Smooth muscle cell (in vitro differentiated cells): ENCODE measurements around the gene GALNT10. TPM values are rescaled to one million over a fixed set of nuclear protein-coding genes. Genes with fewer than 3 reads are reported as not detected.

Source experiments
- DNase-seq: peaks from one replicate; lab custom pipeline; 2025; ENCODE audit not compliant: unreplicated experiment; lab: John Stamatoyannopoulos, UW
- H2AFZ ChIP-seq: fragments of 200-600 bp; sonication (generic); 2 replicates; pipeline ENCODE4 v1.6.0; 2016; ENCODE audit warnings: antibody characterized with exemption, low read depth, mild to moderate bottlenecking
- H3F3A ChIP-seq: fragments of 200-600 bp; sonication (generic); 2 replicates; pipeline ENCODE4 v1.6.0; 2017; ENCODE audit warnings: antibody characterized with exemption, low read depth
- H3K27ac ChIP-seq: fragments of 200-600 bp; sonication (generic); 2 replicates; pipeline ENCODE4 v1.5.1; 2016; ENCODE audit warnings: low read depth, mild to moderate bottlenecking
- H3K27me3 ChIP-seq: fragments of 200-600 bp; sonication (generic); 2 replicates; pipeline ENCODE4 v1.6.1; 2016; ENCODE audit warnings: low read depth, mild to moderate bottlenecking
- H3K36me3 ChIP-seq: fragments of 200-600 bp; sonication (generic); 2 replicates; pipeline ENCODE4 v1.5.1; 2016; ENCODE audit warnings: low read depth
- H3K4me1 ChIP-seq: fragments of 200-600 bp; sonication (generic); 2 replicates; pipeline ENCODE4 v1.5.1; 2016; ENCODE audit warnings: low read depth
- H3K4me2 ChIP-seq: fragments of 200-600 bp; sonication (generic); 2 replicates; pipeline ENCODE4 v1.6.0; 2016; ENCODE audit warnings: mild to moderate bottlenecking
- H3K4me3 ChIP-seq: fragments of 200-600 bp; sonication (generic); 2 replicates; pipeline ENCODE4 v1.5.1; 2016; ENCODE audit warnings: mild to moderate bottlenecking
- H3K79me2 ChIP-seq: fragments of 200-600 bp; sonication (generic); 2 replicates; pipeline ENCODE4 v1.6.0; 2016; ENCODE audit warnings: low read depth, mild to moderate bottlenecking
- H3K9ac ChIP-seq: fragments of 200-600 bp; sonication (generic); 2 replicates; pipeline ENCODE4 v1.6.0; 2016; ENCODE audit warnings: low read depth
- H3K9me3 ChIP-seq: fragments of 200-600 bp; sonication (generic); replicated peaks from 2 replicates; pipeline ENCODE4 v1.5.1; 2016; ENCODE audit warnings: low read depth
- H4K20me1 ChIP-seq: fragments of 200-600 bp; sonication (generic); 2 replicates; pipeline ENCODE4 v1.6.0; 2016; ENCODE audit warnings: low read depth
- WGBS: methylation state at CpG from one replicate; pipeline ENCODE4 v1.1.7; 2016; ENCODE audit warnings: low lambda C conversion rate; 5-methylcytosine and 5-hydroxymethylcytosine counted together
- polyA plus RNA-seq: library from polyadenylated mRNA; unstranded; fragments of >200 nt; fragmentation: Nextera tagmentation; extraction: Ambion mirVana; gene quantifications from 2 replicates; pipeline ENCODE4 v1.2.1, GENCODE V29; 2016
- total RNA-seq: library from RNA; depleted of rRNA; stranded (reverse); fragments of >200 nt; gene quantifications from 2 replicates; pipeline ENCODE4 v1.2.3, GENCODE V29; 2014
- TF ChIP-seq, protein P1 (sequence below): fragments of 200-600 bp; sonication (generic); IDR thresholded peaks from 2 replicates; pipeline ENCODE4 v1.5.1; 2017; ENCODE audit warnings: borderline replicate concordance, mild to moderate bottlenecking, antibody characterized with exemption; ENCODE audit not compliant: insufficient read depth, poor library complexity, severe bottlenecking

Gene GALNT10
- total and polyA plus RNA-seq, 2 experiments from 2014 or later = 23.6 to 24.6 TPM

DNA sequence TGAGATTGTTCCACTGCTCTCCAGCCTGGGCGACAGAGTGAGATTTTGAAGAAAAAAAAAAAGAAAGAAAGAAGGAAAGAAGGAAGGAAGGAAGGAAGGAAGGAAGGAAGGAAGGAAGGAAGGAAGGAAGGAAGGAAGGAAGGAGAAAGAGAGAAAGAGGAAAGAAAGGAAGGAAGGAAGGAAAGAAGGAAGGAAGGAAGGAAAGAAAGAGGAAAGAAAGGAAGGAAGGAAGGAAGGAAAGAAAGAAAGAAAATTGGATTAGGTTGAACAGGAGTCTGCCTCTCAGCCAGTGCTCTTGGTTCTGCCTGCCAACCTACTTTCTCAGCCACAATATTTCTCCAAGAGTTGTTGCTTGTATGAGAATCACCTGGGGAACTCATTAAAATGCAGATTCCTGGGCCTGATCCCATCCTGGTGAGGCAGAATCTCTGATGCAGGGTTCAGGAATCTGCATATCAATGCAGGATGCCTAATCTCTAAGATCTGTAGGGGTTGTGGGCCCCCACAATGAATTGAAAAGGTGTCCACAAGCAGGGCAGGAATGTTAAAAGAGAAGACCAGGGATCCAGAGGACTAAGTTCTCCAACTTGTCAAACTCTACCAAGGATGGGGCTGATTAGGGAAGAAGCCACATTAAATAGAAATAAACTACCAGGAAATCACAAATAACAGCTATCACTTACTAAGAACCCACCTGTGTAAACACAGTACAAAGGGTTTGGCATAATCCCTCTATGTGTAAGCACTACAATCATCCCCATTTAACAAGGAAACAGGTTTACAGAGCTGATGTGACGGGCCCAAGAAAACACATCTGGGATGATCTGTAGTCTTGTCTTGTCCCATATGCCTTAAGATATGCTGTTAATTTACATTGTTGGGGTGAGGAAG lies 23.4 kb upstream of the GALNT10 start:
- WGBS = 48% methylated on average over 2 of the region's 2 CpGs
- H3K4me1 ChIP-seq = peaks cover 31% of the 10 kb centered on the region
- no peaks in the 10 kb centered on the region for H3K36me3 ChIP-seq
- no peak overlapping the region for H3K4me3 ChIP-seq
- no peak overlapping the region for H3K9ac ChIP-seq
- H2AFZ ChIP-seq = no peak overlapping the region
- no peak overlapping the region for H3K27ac ChIP-seq
- no peak overlapping the region for H3K4me2 ChIP-seq
- peaks cover 15% of the 10 kb centered on the region for H3K27me3 ChIP-seq
- H3K9me3 ChIP-seq = no peaks in the 10 kb centered on the region
- no peaks in the 10 kb centered on the region for H4K20me1 ChIP-seq
- TF ChIP-seq, protein P1, sequence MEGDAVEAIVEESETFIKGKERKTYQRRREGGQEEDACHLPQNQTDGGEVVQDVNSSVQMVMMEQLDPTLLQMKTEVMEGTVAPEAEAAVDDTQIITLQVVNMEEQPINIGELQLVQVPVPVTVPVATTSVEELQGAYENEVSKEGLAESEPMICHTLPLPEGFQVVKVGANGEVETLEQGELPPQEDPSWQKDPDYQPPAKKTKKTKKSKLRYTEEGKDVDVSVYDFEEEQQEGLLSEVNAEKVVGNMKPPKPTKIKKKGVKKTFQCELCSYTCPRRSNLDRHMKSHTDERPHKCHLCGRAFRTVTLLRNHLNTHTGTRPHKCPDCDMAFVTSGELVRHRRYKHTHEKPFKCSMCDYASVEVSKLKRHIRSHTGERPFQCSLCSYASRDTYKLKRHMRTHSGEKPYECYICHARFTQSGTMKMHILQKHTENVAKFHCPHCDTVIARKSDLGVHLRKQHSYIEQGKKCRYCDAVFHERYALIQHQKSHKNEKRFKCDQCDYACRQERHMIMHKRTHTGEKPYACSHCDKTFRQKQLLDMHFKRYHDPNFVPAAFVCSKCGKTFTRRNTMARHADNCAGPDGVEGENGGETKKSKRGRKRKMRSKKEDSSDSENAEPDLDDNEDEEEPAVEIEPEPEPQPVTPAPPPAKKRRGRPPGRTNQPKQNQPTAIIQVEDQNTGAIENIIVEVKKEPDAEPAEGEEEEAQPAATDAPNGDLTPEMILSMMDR = no peak
- no peak for DNase-seq
- H3K79me2 ChIP-seq = no peaks in the 10 kb centered on the region
- H3F3A ChIP-seq = peaks cover 15% of the 10 kb centered on the region

DNA sequence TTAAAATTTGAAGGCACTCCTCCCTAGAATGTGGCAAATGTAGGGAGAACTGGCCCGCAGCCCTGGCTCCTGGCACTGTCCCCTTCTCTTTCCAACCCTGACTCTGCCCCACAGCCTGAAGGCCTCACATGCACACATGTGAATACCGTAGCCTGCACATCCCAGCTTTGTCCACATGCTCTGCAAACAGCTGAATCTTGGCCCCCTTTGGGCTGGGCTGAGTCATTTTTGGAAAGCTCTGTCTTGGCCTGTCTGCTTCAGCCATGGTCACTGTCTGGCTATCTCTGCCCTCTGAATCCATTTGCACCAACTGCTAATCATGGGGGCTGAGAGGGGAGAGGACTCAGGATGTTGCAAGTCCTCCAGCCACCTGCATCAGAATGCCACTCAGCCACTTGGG lies 22.1 kb upstream of the GALNT10 start:
- 87% methylated on average over 2 of the region's 2 CpGs for WGBS
- Histone ChIP-seq H3K4me1 (peaks cover 18% of the 10 kb centered on the region), H3F3A (peaks cover 6% of the 10 kb centered on the region), H3K27me3 (peaks cover 15% of the 10 kb centered on the region), H3K9me3 (no peaks in the 10 kb centered on the region), H3K9ac (no peak overlapping the region), H3K4me2 (no peak overlapping the region), H4K20me1 (no peaks in the 10 kb centered on the region), H3K27ac (no peak overlapping the region), H3K79me2 (no peaks in the 10 kb centered on the region), H3K36me3 (no peaks in the 10 kb centered on the region), H2AFZ (no peak overlapping the region), H3K4me3 (no peak overlapping the region)
- TF ChIP-seq, protein P1 = no peak
- no peak for DNase-seq

DNA sequence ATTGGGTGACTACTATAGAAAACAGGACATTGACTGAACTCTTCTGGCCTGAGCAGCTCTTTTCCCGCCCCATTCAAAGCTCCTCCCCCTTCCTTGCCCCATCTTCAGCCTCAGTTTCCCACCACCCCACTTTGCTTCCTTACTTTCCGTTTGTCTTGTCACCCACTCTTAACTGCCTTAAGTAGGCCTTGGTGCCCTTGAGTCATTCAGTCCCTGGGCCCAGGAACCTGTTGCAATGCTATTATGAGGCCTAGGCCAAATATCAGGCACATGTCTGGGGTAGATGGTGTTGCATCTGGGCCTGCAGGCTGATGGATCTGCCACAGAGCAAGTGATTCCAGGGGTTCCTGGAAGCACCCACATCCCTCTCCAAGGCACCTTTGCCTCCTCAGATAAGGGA lies 17.7 kb upstream of the GALNT10 start:
- TF ChIP-seq, protein P1 = no peak
- Histone ChIP-seq H3K27me3 (no peaks in the 10 kb centered on the region), H3K79me2 (no peaks in the 10 kb centered on the region), H3F3A (no peaks in the 10 kb centered on the region), H2AFZ (no peak overlapping the region), H4K20me1 (no peaks in the 10 kb centered on the region), H3K4me3 (no peak overlapping the region), H3K27ac (no peak overlapping the region), H3K9ac (no peak overlapping the region), H3K36me3 (no peaks in the 10 kb centered on the region), H3K4me1 (no peaks in the 10 kb centered on the region), H3K4me2 (no peak overlapping the region), H3K9me3 (no peaks in the 10 kb centered on the region)
- DNase-seq = no peak
- WGBS = 93% methylated on average over 2 of the region's 2 CpGs

DNA sequence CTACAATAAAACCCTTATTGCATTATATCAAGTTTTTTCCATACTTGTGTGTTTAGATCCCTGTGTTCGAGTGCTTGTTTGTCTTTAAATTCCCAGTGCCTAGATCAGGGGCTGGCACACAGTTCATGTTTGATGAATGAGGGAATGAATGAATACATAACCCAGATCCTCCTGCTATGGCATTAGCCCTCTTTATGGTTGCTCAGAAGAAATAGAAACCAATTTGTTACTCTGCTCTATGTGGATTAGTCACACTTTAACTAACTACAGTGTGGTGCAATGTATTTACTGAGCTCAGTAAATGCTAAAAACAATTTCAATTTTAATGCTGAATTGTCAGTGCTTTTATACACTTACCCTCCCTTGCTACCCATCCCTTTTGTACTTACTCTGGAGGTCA lies 16.4 kb upstream of the GALNT10 start:
- no peaks in the 10 kb centered on the region for H3F3A ChIP-seq
- H2AFZ ChIP-seq = no peak overlapping the region
- 76% methylated on average over 1 of the region's 1 CpG for WGBS
- no peaks in the 10 kb centered on the region for H3K27me3 ChIP-seq
- H3K4me1 ChIP-seq = no peaks in the 10 kb centered on the region
- TF ChIP-seq, protein P1 = no peak
- H3K4me3 ChIP-seq = no peak overlapping the region
- no peak overlapping the region for H3K9ac ChIP-seq
- no peaks in the 10 kb centered on the region for H4K20me1 ChIP-seq
- H3K79me2 ChIP-seq = no peaks in the 10 kb centered on the region
- H3K4me2 ChIP-seq = no peak overlapping the region
- H3K36me3 ChIP-seq = no peaks in the 10 kb centered on the region
- no peaks in the 10 kb centered on the region for H3K9me3 ChIP-seq
- no peak for DNase-seq
- H3K27ac ChIP-seq = no peak overlapping the region
